Caki2 (cell line): Measurements from ENCODE around the gene RALGDS. TPM values are rescaled to one million over a fixed set of nuclear protein-coding genes. Genes with fewer than 3 reads are reported as not detected.
A peak's percentile ranks its signal among the peaks of the same experiment; 100 is the strongest.

ENCODE experiments used
- DNase-seq: peaks from one replicate; pipeline ENCODE4 v3.0.0-alpha.2; 2015; ENCODE audit warnings: low read depth
- in situ Hi-C: cut with HindIII; loops from 2 replicates; pipeline ENCODE4 v1.10.0; 2016; ENCODE audit warnings: low sequenced_read_pairs, low pct_unique_long_range_greater_than_20kb, mixed read lengths
- total RNA-seq: library from RNA; depleted of rRNA; stranded (reverse); fragments of >200 nt; shearing (Covaris generic); gene quantifications from 2 replicates; pipeline ENCODE4 v1.2.3, GENCODE V29; 2014; ENCODE audit warnings: low replicate concordance

The RALGDS gene
- total RNA-seq, 1 experiment from 2014 or later = 18.6 TPM

DNA sequence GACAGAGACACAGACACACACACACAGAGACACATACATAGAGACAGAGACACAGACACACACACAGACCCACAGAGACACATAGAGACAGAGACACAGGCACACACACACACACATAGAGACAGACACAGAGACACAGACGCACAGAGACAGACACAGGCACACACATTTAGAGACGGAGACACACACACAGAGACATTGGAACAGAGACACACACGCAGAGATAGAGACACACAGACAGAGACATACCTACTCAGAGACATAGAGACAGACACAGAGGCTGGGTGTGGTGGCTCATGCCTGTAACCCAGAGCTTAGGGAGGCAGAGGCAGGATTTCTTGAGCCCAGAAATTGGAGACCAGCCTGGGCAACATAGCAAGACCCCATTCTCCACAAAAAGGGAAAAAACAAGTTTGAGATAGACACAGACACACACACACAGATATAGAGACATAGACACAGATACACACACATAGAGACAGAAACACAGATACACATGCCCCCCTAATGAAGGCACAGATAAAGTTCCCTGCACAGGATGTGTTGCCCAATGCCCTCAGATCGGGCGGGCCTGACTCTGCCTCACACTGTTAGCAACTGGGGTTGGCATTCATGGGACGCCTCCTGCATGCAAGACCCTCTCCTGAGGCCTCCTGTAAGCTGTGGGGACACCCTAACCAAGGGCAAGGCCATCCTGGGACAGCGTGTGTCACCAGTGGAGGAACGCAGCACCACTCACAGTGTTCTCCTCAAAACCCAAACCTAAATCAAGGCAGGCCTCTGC is 3.3 kb upstream of the RALGDS start:
- in situ Hi-C loops = no loop called here
- no peak for DNase-seq

DNA sequence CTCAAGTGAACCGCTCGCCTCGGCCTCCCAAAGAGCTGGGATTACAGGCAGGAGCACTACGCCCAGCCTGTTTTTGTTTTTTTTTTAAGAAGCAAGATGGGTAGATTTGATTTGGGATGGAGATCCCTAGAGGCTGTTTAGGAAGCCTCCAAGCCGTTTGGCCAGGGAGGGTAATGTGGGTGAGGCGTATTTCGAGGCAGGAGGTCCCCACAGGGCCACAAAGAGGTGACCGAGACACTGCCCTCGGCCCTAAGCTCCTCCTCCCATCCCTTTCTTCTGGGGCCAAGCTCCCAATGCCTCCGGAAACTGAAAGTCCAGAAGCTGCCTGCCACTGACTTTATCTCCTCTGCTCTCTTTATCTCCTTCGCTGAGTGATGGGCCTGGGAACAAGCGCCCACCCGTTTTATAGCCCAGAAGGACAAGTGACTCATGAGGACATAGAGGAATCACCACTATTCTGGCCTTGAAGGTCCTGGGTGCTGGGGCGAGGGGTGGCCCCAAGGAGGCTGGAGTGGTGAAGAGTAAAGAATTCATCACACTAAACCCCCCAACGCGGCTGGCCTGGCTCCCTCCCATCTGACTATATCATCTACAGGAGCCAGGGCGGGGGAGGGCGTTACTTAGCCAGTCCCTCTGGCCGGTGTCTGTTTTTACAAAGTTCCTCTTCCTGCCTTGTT is 2.0 kb upstream of the RALGDS start:
- no peak for DNase-seq
- in situ Hi-C loops = no loop called here

DNA sequence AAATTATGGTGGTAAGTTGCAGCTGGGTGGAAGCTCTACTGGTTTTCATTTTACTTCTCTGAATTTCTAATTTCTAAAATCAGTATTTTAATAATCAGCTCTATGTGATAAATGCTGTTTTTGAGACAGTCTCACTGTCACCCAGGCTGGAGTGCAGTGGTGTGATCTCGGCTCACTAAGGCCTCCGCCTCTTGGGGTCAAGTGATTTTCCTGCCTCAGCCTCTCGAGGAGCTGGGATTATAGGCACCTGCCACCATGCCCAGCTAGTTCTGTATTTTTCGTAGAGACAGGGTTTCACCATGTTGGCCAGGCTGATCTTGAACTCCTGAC is 1.5 kb upstream of the RALGDS start:
- in situ Hi-C loops = no loop called here
- DNase-seq = no peak

DNA sequence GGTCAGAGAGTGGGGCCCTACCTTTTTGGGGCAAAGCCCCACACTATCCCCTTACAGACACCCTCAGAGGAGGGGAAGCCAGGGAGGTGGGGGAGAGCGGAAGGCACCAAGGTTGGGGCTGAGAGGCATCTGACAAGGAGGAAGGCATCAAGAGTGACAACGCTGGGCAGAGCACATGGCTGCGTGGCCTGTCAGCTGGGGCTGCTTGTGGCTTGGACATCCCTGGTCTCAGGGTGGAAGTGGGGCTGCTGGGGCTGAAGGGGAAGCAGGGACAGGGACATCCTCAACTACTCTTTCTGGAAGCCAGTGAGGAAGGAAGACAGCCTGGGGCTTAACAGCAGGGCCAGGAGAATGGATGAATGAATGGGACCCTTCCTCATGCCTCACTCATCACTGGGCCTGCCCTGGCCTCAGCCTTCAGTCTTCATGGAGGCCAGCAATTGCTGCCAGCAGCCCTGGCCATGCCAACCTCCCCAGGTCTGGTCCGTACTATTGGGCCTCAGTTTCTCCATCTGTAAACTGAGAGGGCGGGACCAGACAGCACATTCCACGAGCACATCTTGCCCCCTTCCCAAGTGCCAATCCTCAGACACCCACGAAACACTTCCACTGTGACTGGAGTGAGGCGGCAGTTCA is 993 bp upstream of the RALGDS start:
- in situ Hi-C loops = no loop called here
- no peak for DNase-seq

DNA sequence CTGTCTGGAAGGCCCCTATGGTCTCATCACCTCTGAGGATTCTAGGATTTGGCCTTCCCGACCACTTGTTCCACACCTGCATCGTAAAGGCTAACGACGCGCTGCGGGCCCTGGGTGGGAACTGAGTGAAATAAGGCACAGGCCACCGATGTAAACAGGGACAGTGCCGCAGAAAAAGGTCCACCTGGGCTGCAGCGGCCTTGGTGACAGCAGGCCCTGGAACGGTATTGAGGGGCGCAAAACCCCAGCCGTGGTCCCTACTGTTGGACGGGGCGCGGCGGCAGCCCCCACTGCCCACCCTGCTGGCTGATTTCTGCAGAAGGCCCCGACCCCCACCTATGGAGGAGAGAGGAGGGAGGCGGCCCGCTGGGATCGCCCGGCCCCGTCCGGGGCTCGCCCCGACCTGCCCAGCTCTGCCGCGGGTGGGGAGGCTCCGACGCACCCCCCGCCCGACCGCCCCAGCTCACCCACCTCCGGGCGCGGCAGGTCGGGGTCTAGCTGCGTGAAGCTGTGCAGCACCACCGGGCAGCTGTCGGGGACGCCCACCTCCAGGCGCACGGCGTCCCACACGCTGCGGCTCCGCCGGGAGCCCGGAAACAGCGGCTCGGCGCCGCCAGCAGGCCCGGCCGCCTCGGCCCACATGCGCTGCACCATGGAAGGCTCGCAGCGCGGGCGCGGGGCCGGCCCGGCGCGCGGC is 391 bp downstream of the RALGDS start:
- DNase-seq = no peak
- in situ Hi-C loops = no loop called here

DNA sequence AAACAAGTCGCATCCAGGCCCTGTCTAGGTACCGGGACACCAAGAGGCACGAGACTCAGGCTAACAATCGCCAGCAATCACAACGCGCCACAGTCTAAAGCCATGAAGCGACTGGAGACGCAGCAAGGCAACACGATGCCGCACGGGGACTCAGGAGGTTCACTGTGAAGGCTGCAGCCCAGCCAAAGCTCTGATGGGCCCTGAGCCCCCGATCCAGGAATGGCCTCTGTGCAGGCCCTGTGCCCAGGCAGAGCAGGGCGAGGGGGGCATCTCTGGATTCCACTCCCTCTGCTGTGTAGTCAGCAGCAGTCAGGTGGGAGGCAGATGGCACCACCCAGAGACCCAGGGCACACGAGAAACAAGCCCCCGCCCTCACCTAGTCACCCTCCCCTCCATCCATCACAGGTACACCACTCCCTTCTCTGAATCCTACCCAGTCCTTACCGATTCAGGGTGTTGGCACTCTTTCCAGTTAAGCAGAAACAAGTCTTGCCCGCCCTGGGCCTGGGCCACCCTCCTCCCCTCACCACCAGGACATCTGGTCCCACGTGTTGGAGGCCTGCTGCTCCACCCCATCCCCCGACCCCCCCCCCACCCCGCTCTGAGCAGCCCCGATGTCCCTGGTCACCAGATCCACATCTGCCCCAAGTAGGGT is 1.1 kb downstream of the RALGDS start:
- in situ Hi-C loops = no loop called here
- no peak for DNase-seq

DNA sequence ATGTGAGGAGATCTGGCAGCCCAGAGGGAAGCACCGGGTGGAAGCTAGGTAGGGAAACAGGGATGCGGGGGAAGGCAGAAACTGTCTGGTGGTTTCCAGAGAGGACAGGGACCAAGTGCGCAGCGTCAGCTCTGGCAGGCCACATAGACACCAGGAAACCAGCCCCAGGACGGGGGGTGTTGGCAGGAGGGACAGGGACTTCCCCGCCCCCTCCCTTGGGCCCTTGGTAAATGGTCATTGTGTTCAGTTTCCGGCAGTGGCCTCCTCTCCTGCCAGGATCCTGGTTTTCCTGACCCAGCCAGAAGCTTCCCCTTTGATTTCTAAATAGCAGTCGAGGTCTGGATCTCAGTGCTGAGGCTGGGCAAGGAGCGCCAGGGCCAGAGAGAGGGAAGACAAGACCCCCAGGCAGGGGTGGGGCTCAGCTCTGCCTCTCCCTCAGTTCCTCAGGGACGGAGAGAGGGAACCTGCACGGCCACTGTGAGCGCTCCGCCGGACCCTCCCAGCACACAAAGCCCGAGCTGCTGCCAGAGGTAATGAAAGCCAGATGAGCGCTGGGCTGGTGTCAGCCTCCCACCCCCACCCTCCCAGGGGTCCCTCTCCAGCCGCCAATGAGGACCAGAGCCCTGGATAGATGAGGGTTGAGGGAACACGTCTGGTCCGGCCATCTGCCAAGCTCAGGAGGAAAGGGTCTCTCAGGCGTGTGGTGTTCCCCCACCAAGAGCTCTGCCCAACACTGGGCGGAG is 1.8 kb downstream of the RALGDS start:
- no peak for DNase-seq
- in situ Hi-C loops = no loop called here

DNA sequence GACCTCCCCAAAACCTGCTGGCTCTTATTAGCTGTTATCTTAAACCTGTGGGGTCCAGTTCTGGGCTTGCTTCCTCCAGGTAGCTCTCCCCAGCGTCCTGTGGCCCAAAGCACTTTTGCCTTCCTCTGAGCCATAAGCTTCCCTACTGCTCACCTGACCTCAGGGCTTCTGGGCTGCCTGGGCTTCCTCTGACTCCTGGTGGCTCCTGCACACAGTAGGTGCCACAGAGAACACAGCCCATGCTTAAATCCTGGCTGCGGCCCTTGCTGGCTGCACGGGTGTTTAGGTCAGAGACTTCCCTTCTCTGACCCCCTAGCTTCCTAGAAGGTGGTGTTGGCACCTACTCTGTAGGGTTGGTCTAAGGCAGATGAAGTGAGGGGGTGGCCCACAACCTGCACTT is 2.5 kb downstream of the RALGDS start:
- in situ Hi-C loops = no loop called here
- DNase-seq = no peak

DNA sequence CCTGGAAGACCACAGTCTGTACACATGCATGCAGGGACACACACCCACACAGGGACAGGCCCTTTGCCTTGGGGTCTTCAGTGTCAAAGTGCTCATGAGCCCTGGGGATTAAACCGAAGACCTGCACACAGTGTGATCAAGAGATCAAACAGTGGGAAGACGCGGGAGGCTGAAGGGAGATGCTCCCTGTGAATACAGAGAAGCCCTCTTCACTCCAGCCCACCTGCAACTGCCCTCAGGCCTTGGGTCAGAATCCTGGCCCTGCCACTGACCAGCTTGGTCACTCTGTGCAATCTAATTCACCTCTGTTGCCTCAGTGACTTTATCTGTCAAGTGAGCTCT is 2.9 kb downstream of the RALGDS start:
- in situ Hi-C loops = no loop called here
- DNase-seq = no peak

DNA sequence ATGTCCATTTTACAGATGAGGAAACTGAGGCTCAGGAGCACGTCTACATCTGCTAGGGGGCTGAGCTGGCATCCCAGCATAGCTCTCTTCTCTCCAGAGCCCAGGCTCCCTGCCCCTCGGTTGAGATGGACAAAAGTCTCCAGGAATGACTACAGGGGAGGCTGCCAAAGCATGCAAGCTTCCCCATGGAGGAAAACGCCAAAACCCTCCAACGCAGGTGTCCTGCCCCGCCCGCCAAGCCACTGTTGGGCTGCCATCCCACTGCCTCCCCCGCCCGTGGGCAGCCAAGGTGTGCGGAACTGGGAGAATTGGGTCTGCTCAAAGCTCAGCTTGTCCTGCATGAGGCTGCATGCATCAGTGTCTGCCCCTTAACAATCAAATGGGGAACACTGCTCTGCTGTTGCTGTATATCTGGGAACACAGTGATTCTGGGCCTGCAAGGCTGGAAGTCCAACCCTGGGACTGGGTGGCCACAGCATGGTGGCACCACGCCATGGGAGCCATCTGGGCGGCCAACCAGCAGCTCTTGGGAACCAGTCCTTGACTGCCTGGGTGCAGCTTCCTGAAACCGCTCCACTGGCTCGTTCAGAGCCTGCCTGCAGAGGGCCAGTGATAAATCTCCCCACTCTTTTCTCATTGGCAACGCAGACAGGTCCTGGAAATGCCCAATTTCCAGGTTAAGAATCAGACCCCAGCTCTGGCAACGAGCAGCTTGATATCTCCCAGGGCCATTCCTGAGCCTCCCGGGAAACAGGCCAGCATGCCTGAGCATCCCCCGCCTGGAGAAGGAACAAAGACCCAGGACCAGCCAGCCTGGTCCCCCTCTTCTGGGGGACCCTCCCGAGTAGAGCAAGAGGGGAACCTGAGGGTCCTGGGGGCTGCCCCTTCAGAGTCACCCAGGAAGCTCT is 3.5 kb downstream of the RALGDS start:
- in situ Hi-C loops = no loop called here
- DNase-seq = no peak

DNA sequence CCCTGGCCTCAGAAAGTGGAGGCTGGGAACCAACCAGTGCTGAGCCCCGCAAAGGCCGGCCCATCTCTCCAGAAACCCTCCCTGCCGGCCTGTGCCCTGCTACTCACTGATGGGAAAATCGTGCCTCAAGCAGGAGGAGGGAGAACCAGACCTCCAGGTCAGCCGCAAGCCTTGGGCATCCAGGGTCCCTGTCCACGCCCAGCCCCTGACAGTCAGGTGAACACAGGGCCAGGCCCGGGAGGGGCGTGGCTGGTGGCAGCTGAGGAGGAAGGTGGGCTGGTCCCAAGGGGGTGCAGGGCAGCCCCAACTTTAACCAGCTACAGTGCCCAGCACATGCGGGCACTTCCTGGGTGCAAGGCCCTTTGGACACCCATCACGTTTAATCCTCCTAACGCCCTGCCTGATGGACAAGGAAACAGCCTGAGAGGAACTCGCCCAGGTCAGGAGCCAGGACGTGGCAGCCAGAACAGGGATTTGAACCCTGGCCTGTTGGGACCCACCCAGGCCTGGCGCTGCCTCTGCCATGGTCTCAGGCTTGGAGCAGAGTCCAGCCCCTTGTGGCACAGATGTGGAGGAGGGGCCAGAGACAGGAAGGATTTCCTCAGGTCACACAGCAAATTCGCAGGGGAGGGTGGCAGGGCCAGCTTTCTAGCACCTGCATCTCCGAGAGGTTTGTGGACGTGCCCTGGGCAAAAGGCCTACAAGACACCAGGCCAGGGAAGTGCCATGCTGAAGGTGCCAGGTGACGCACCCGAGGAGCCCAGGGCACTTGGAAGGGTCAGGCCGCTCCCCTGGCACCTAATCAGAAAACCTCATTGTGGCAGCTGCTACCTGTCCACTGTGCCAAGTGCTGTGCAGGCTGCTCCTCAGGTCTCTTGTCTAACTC is 4.5 kb downstream of the RALGDS start:
- DNase-seq = no peak
- in situ Hi-C loops = no loop called here

DNA sequence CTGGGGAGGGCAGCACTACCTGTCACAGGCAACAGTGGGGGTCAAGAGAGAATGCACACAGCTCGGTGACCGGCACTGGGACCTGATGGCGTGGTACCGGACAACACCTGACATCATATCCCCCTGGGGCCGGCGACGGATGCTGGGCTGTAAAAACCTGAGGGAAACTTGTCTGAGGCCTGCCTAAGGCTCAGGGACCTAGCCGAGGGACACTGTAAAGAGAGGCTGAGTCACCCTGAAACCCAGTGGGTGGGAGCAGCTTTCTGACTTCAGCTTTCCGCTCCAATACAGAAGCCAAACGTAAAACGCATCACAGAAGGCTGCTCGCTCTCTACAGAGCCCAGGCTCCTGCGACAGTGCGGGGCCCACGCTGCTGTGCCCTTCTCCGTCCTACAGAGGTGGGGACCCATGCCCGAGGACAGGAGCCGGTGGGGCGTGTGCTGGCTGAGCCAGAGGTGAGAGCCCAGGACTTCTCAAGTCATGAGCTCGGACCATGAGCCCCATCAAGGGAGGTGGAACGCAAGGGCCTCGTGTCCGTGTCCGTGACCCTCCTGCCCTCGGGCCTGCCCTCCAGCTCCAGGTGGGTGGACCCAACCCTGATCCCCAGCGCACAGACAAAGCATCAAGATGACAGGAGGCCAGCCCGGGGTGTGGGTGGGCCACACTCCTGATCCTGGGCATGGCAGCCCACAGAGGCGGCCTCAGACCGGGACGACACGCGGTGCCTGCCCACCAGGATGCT is 5.3 kb downstream of the RALGDS start:
- in situ Hi-C loops = no loop called here

DNA sequence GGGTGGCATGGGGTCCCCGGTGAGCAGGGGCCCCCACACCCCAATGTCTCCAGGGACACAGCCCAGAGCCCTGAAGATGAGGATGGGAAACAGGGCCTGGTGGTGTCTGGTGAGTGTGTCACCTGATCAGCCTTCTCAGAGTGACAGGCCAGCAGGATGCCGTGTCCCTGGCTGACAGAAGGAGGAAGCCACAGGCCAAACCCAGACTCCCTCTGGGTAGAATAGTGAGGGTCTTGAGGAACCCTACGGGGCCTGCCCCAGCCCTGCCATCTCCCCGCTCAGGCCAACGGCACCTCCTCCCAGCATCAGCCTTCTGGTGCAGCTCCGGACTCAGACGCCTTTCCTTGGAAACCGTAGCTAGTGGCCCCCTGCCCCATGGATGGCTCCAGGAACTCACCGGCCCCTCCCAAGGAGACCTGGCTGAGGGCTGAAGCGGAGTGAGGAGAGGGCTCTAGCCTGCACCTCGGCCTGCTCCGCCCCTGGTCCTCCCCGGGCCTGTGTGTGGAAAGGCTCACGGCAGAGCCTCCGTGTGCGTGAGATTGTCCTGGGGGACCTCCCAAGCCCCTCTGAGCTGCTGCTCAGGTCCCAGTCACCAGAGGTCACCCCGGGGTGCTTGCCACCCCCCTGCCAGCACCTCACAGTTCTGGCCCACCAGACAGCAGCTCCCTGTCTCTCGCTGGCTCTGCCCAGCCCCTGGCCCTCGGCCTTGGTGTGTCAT is 6.0 kb downstream of the RALGDS start:
- no peak for DNase-seq

More for the DNA sequence above, 5.3 kb downstream of the RALGDS start:
- no peak for DNase-seq

DNA sequence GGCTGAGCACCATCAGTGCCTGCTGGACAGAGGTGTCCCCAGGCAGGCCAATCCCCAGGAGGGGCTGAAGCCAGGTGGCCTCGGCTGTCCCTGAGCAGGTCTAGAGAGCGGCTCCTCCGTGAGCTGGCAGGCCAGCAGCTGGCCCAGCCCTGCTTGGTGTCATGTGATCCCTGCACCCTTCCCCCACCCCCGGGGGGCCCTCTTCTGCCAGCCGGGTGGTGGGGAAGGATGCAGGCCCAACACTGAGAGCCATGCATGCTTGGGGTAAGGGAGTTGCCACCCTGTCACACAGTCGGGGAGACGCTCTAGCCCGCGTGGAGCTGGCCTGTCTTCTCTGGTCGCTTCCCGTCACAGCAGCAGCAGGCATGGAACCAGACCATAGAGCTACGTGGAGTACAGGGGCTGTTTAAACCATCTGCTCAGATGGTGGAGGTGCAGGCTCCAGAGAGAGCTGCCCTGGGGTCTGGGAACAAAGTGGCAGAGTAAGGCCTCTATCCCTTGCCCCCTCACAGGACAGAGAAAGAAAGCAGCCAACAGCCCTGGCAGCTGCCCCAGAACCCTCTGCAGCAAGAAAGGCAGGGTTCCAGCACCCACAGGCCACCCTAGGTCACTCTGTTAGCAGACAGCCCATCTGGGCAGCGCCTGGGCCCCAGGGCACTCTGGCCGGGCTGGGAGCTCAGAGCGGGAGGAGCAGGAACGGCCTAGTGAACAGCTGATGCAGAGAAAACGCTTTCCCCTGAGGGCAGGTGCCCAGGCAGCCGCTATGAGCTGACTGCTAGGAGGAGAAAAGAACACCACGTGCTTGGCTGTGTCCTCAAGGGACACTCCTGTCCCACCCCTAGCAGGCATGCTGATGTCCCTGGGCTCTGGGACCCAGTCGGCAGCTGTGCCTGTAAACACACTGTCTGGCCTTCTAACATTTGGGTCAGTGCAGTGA is 6.8 kb downstream of the RALGDS start:
- in situ Hi-C loops = no loop called here
- peak; percentile 26 for DNase-seq

More for the DNA sequence above, 6.0 kb downstream of the RALGDS start:
- in situ Hi-C loops = no loop called here
